RWPE2 (cell line): ENCODE measurements around the gene KBTBD4.

Experiments
- ATAC-seq: fragments of 200-7000 bp; cut with Tn5 transposase; 3 replicates; pipeline ENCODE4 v1.9.1; 2021; ENCODE audit warnings: low read depth
- DNase-seq: peaks from one replicate; pipeline ENCODE4 v3.0.0-alpha.2; 2020; ENCODE audit warnings: low spot score
- H3K27ac ChIP-seq: fragments of 450-650 bp; 2 replicates; pipeline ENCODE4 v1.5.1; 2017; ENCODE audit warnings: mild to moderate bottlenecking; ENCODE audit not compliant: poor library complexity, severe bottlenecking
- H3K27me3 ChIP-seq: fragments of 250-450 bp; sonication (Bioruptor Pico); 2 replicates; pipeline ENCODE4 v1.5.1; 2021; ENCODE audit warnings: mild to moderate bottlenecking, moderate library complexity; ENCODE audit not compliant: insufficient read depth, poor library complexity, severe bottlenecking
- H3K36me3 ChIP-seq: fragments of 250-450 bp; sonication (Bioruptor Pico); 2 replicates; pipeline ENCODE4 v1.5.1; 2020; ENCODE audit warnings: low read depth, mild to moderate bottlenecking, moderate library complexity
- H3K4me1 ChIP-seq: fragments of 250-450 bp; sonication (Bioruptor Pico); 2 replicates; pipeline ENCODE4 v1.5.1; 2021; ENCODE audit warnings: mild to moderate bottlenecking, moderate library complexity; ENCODE audit not compliant: insufficient read depth, poor library complexity, severe bottlenecking
- H3K4me3 ChIP-seq: fragments of 250-450 bp; sonication (Bioruptor Pico); 2 replicates; pipeline ENCODE4 v1.5.1; 2021; ENCODE audit warnings: mild to moderate bottlenecking, moderate library complexity; ENCODE audit not compliant: severe bottlenecking
- H3K9me3 ChIP-seq: fragments of 250-450 bp; sonication (Bioruptor Pico); 2 replicates; pipeline ENCODE4 v1.5.1; 2021; ENCODE audit warnings: mild to moderate bottlenecking, moderate library complexity; ENCODE audit not compliant: severe bottlenecking
- CTCF ChIP-seq: fragments of 450-650 bp; IDR thresholded peaks from one replicate; pipeline ENCODE4 v1.5.1; 2017; ENCODE audit warnings: mild to moderate bottlenecking, moderate library complexity; ENCODE audit not compliant: poor library complexity, severe bottlenecking

The KBTBD4 gene

DNA sequence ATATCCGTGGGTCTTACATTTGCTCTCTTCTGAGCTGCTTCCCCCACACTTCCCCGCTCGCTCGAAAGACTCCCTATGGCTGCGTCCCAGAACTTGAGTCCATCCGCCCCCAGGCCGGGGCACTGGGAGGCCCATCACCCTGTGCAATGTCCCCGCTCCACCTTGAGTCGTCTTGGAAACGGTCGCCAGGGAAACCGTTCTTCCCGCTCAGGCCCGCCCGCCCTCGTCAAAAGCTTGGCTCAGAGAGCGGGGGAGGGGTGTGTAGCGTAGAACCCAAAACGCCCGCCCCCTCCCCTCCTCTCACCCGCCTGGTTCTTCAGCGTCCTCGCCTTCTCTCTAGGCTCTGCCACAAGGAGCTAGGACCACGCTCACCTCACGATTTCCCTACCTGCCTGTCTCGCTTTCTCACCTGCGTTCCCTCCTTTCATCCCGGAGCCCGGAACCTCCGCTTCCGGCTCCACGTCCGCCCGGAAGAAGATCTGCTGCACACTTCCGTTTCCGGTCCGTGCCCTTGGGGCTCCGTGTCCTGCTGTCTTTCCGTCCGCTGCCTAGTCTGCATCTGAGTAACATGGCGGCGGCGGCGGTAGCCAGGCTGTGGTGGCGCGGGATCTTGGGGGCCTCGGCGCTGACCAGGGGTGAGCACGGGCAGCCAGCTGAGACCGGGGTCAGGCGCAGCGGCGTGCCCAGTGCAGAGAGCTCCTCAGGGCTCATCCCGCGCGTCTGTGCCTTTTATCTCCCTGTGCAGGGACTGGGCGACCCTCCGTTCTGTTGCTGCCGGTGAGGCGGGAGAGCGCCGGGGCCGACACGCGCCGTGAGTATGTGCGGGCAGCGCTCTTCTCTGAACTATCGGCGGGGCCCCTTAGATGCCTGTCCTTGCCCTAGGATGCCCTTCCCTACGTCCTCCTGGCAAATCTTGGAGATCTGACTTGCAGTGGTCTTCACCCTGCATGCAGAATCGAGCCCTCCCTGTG lies at the start of gene KBTBD4, which contains the start of gene NDUFS3:
Gene KBTBD4 (minus strand): TSS at position 447 of the 971 bp plus-strand sequence. CDS start 19 bp downstream, at position 428.
Gene NDUFS3 (plus strand): TSS at position 551 of the 971 bp plus-strand sequence. CDS start 18 bp downstream, at position 569.
- Histone ChIP-seq H3K27me3 (no peaks in the 10 kb centered on the region), H3K36me3 (peaks cover 71% of the 10 kb centered on the region), H3K4me3 (peak within 1 kb of the TSS; percentile 93), H3K9me3 (no peaks in the 10 kb centered on the region), H3K27ac (peak within 1 kb of the TSS; percentile 51), H3K4me1 (peaks cover 8% of the 10 kb centered on the region)
- DNase-seq (peak; percentile 88), ATAC-seq (peak; percentile 88)
- no peak for TF ChIP-seq CTCF

DNA sequence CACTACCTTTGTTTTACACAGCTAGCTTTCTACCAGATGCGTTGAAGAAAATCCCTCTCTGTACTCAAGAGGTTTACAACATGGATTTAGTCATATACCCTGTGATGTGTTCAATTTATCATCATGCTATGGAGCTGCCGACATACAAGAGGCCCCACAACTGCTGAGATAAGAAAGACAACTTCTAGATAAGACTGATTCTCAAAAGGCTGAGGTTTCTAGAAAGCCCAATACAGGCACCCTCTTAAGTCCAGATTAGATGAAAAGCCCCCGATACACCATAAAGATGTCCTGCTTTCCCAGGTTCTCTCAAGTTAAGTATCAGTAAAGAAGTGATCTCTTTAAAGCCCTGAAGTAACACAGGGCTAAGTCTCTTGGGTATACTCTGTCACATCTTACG lies 49.3 kb upstream of the KBTBD4 start:
- H3K36me3 ChIP-seq, result peaks cover 88% of the 10 kb centered on the region
- H3K27ac ChIP-seq, result no peak overlapping the region
- TF ChIP-seq CTCF, result no peak
- ATAC-seq (no peak), DNase-seq (no peak)
- H3K4me3 ChIP-seq, result no peak overlapping the region
- H3K27me3 ChIP-seq, result no peaks in the 10 kb centered on the region
- H3K9me3 ChIP-seq, result no peaks in the 10 kb centered on the region
- no peaks in the 10 kb centered on the region for H3K4me1 ChIP-seq

DNA sequence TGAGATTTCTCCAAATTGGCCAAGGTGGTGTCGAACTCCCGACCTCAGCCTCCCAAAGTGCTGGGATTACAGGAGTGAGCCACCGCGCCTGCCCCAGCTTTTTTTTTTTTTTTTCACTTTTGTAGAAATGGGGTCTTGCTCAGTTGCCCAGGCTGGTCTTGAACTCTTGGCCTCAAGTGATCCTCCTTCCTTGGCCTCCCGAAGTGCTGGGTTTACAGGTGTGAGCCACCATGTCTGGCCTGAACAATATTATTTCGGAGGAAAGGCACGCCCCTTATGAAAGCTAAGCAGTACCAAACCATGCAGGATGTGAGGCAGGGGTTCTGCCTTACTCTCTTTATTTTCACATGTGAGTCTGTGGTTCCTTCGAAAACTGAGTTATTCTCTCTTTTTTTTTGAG lies 47.5 kb upstream of the KBTBD4 start:
- H3K27me3 ChIP-seq, result no peaks in the 10 kb centered on the region
- no peaks in the 10 kb centered on the region for H3K9me3 ChIP-seq
- DNase-seq (no peak), ATAC-seq (no peak)
- no peak overlapping the region for H3K4me3 ChIP-seq
- H3K4me1 ChIP-seq, result no peaks in the 10 kb centered on the region
- no peak overlapping the region for H3K27ac ChIP-seq
- peaks cover 88% of the 10 kb centered on the region for H3K36me3 ChIP-seq
- TF ChIP-seq CTCF, result no peak

GRCh38 chr11:47620836-47621378 lies 42.1 kb upstream of the KBTBD4 start:
- ATAC-seq (no peak), DNase-seq (no peak)
- peaks cover 81% of the 10 kb centered on the region for H3K36me3 ChIP-seq
- no peaks in the 10 kb centered on the region for H3K9me3 ChIP-seq
- no peak overlapping the region for H3K27ac ChIP-seq
- no peak for TF ChIP-seq CTCF
- no peak overlapping the region for H3K4me3 ChIP-seq
- H3K4me1 ChIP-seq, result no peaks in the 10 kb centered on the region
- no peaks in the 10 kb centered on the region for H3K27me3 ChIP-seq
